Tibial nerve (tissue), 4 donors: ENCODE results near the gene CXCL17.

Experiments used
- EP300 ChIP-seq, 2 donors: sonication (generic); formaldehyde crosslinking; IDR thresholded peaks; one replicate each; pipeline ENCODE4 v1.6.1; 2017; ENCODE audit warnings: antibody characterized with exemption in 2 of 2, mild to moderate bottlenecking in 1 of 2
- POLR2A ChIP-seq, 2 donors: fragments of 450-650 bp; IDR thresholded peaks; one replicate each; pipeline ENCODE4 v1.6.1; 2017; ENCODE audit warnings: antibody characterized with exemption in 2 of 2, mild to moderate bottlenecking in 2 of 2, moderate library complexity in 2 of 2
- TF ChIP-seq, protein P1 (sequence below), 5 experiments: fragments of 200-600 bp in 3 of 5; fragments of 450-650 bp in 2 of 5; sonication (generic) in 3 of 5; IDR thresholded peaks; one replicate each; pipeline ENCODE4 v1.5.1; 2016 to 2019; ENCODE audit warnings: antibody characterized with exemption in 5 of 5, mild to moderate bottlenecking in 3 of 5, moderate library complexity in 2 of 5

DNA sequence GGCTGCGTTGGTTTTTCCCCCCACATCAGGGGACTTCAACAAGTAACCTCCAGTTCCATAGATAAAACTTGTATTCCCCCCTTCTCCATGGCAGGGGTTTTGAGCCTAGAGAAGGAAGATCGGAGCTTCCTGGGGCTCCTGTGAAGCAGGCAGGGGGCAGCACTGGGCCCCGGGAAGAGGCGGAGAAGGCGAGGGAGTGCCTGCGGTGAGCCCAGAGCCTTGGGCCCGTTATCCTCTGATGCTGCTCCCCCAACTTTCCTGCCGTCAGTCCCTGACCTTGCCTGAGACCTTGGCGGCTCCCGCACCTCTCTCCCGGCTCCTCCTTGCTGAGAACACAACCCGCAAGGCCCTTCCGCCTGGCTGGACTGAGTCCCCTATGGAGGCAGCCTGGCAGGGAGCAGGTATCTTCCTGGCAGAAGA is 18.0 kb downstream of the CXCL17 start:
- TF ChIP-seq, protein P1, sequence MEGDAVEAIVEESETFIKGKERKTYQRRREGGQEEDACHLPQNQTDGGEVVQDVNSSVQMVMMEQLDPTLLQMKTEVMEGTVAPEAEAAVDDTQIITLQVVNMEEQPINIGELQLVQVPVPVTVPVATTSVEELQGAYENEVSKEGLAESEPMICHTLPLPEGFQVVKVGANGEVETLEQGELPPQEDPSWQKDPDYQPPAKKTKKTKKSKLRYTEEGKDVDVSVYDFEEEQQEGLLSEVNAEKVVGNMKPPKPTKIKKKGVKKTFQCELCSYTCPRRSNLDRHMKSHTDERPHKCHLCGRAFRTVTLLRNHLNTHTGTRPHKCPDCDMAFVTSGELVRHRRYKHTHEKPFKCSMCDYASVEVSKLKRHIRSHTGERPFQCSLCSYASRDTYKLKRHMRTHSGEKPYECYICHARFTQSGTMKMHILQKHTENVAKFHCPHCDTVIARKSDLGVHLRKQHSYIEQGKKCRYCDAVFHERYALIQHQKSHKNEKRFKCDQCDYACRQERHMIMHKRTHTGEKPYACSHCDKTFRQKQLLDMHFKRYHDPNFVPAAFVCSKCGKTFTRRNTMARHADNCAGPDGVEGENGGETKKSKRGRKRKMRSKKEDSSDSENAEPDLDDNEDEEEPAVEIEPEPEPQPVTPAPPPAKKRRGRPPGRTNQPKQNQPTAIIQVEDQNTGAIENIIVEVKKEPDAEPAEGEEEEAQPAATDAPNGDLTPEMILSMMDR (IDR thresholded peaks at IDR 0.05): no peak
- no peak for TF ChIP-seq POLR2A (IDR thresholded peaks at IDR 0.05)
- TF ChIP-seq EP300 (IDR thresholded peaks at IDR 0.05): no peak
